HG03097 (cell line): ENCODE results near the gene GNRH2.
"Not testable (repeated sequence)": the region's sequence is repeated elsewhere in the genome, so short reads cannot be mapped to it uniquely, and the experiment has no call there.

Experiments
- ATAC-seq: cut with Tn5 transposase; IDR thresholded peaks from one replicate; pipeline ENCODE4 v1.9.1; 2021; ENCODE audit not compliant: unreplicated experiment, low FRiP score

GNRH2 gene, protein sequence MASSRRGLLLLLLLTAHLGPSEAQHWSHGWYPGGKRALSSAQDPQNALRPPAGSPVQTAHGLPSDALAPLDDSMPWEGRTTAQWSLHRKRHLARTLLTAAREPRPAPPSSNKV

GRCh38 chr20:3043322-3043721 is at the start of gene GNRH2:
GNRH2 (plus strand) TSS chr20:3043622; CDS start chr20:3044415, 793 bp downstream.
- no peak for ATAC-seq

GRCh38 chr20:2995796-2996195 is 47.6 kb upstream of the GNRH2 start:
- no peak for ATAC-seq

GRCh38 chr20:2998728-2999127 is 44.7 kb upstream of the GNRH2 start:
- no peak for ATAC-seq

DNA sequence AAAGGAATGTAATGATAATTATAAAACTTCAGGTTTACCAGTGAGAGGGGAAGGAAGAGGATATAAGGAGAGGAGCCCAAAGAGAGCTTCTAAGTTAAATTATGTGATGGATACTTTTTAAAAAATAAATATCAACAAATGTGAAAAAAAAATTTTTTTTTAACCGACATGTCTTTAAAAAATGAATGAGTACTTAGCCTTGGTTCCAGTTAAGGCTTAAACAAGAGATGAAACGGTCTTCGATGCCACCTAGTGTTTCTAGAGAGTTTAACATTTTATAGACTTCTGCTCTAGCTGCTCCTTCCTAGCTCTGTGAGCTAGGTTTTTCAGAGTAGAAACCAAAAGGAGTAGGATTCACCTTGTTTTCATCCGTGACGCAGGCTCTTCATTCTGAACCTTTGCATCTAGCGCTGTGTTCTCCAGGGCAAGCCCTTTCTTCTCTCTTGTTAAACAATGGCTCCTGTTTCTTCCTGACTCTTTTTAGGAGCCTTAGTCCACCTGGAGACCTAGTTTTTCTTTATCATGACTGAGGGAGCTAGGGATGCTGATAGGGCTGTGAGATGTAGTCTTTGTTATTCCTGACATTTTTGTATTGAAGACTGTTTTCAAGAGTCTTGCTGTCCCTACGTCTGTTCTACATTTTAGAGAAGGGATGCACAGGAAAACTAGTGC is 42.4 kb upstream of the GNRH2 start:
- no peak for ATAC-seq

DNA sequence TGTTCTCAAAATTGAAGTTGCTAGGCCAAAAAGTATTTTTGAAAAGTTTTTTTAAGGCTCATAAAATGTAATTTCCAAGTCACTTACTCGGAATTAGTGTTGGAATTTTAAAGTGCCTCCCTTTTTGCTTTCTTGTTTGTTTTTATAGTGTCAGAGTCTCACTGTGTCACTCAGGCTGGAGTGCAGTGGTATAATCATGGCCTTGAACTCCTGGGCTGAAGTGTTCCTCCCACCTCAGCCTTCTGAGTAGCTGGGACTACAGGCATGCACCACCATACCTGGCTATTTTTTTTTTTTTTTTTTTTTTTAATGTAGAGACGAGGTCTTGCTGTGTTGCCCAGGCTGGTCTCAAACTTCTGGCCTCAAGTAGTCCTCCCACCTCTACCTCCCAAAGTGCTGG is 40.0 kb upstream of the GNRH2 start:
- no peak for ATAC-seq

DNA sequence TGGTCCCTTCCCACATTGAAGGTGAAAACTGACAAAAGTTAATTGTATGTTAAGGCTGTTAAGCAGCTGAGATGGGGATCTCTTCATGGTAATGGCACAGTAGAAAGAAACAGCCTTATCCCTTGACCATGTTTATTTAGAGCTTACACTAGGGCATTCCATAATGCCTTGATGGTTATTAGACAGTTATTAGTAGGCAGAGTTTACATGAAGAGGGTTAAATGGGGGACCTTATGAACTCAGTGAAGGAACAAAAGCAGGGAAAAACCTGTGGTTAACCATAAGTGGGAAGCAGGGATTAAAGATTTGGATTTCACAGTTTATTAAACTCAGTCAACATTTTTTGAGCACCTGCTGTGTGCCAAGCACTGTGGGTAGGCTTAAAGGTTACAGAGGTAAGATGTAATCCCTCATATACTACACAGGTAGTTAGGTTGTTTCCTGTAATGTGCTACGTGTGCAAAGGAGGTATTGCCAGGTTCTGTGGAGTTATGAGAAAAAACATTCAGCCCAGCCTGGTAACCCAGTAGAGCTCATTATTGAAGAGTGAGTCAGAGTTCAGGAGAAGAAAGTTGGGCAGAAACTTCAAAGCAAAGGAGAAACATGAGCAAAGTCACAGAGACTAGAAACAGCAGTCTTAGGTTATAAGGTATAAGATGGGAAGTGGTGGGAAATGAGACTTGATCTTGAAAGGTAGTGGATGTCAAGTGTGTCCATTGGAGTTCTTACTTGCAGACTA is 32.3 kb upstream of the GNRH2 start:
- no peak for ATAC-seq

GRCh38 chr20:3011752-3012151 is 31.7 kb upstream of the GNRH2 start:
- no peak for ATAC-seq

DNA sequence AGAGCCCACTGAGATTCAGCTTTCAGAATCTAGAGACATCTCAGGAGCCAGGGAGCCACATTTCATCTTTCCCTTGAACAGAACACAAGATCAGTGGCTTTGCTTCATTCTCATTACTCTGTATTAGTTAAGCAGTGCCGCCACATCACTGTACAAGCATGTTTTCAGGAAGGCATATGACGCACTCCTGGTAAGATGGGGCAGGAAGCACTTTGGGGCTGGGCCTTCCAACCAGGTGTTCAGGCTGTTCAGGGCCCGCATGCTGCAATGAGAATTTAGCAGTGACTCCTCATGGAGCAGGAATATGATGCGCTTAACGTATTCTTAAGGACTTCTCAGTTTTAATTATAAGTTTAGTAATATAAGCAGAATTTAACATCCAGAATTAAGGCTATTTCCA is 29.7 kb upstream of the GNRH2 start:
- no peak for ATAC-seq

DNA sequence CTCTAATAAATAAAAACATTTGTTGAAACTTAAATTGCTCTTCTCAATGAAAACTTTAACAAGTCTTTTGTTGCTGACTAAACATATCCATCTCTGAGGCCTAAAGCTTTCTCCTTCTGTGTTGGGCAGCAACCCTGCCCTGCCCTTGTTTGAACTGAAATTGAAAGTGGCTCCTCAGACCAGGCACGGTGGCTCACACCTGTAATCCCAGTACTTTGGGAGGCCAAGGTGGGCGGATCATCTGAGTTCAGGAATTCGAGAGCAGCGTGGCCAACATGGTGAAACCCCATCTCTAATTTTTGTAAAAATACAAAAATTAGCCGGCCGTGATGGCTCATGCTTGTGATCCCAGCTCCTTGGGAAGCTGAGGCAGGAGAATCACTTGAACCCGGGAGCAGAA is 29.2 kb upstream of the GNRH2 start:
- ATAC-seq = no peak

GRCh38 chr20:3014662-3015061 is 28.8 kb upstream of the GNRH2 start:
- no peak for ATAC-seq

DNA sequence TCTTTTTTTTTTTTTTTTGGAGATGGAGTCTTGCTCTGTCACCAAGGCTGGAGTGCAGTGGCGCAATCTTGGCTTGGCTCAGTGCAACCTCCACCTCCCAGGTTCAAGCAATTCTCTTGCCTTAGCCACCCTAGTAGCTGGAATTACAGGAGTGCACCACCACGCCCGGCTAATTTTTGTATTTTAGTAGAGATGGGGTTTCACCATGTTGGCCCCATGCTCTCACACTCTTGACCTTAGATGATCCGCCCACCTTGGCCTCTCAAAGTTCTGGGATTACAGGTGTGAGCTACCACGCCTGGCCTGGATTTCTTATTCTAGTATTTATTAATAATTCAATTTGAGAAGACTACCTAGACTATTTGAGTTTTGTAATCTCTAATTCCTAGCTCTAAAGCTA is 28.1 kb upstream of the GNRH2 start:
- not testable (repeated sequence) for ATAC-seq

DNA sequence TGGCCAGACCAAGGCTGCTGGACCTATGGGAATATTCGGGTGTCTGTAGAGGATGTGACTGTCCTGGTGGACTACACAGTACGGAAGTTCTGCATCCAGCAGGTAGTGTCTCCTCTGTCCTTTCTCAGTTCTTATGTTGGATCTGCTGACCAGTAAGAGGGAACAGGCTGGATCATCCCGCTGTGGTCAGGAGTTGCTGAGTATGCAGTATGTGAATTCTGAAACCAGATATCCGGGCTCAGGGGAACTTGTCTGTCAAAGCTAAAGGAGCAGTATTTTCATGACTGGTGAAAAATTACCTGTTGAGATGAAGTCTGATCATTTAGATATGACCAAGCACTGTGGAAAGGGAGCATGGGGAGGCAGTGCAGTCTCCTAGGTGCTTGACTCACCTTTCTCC is 22.1 kb upstream of the GNRH2 start:
- no peak for ATAC-seq

- ATAC-seq = no peak
These were observed 21.6 kb upstream of the GNRH2 start for GRCh38 chr20:3021777-3022176.

- not testable (repeated sequence) for ATAC-seq
These were observed 20.6 kb upstream of the GNRH2 start for GRCh38 chr20:3022559-3023490.

GRCh38 chr20:3027987-3028386 is 15.4 kb upstream of the GNRH2 start:
- no peak for ATAC-seq

DNA sequence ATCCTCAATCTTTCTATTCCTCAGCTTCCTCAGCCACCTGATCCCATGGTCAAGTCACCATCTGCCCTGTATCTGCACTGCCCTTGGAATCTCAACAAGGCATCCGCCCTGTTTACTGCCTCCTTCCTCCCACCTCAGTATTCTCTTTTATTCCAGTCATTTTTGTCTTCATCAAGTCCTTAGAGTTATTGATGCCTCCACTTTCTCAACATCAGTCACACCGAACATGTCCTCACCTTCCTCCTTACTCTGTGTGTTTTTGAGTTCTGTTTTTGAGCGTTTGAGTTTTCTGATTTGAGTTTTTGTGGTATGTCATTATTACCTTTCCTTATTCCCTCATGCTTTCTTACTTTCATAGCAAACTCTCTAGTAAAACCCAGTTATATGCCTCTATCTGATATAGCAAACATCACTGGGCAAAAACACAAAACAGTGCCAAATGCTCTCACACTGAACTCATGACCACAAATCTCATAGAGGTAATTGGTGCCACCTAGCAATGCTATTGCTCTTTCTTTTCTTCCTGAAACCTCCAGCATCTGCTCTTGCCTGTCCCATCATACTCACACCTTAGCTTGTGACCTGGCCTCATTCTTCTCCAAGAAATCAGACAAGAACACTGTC is 11.8 kb upstream of the GNRH2 start:
- no peak for ATAC-seq

DNA sequence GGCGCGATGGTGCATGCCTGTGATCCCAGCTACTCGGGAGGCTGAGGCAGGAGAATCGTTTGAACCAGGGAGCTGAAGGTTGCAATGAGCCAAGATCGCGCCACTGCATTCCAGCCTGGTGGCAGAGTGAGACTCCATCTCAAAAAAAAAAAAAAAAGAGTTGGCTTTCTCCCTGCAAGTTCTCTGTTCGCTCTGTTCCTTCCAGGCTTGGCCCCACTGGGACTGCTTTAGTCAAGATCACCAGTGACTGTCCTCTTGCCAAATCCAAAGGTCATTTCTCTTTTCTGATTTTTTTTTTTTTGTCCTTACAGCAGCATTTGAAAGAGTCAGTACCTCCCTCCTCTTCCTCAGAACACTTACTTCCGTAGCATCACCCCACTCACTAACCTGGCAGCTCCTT is 10.8 kb upstream of the GNRH2 start:
- ATAC-seq = no peak

DNA sequence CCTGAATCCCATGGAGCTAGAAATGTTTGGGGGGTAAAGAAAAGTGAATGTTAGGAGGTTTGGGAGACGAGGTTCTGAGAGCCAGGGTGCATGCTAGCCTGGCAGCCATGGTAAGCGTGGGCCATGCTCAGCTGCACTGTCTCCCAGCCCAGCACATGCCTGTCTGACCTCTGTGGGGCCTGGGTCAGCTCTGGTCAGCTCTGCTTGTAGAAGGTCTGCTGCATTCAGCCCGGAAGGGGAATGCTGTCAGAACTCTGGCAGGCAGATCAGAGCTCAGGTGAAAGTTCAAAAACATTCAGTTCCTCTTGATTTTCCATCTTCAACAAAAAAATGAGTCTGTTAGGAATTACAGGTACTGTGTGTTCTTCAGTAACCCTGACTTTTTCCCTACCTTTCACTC is 5.8 kb upstream of the GNRH2 start:
- ATAC-seq = no peak

GRCh38 chr20:3038454-3038853 is 5.0 kb upstream of the GNRH2 start:
- no peak for ATAC-seq

DNA sequence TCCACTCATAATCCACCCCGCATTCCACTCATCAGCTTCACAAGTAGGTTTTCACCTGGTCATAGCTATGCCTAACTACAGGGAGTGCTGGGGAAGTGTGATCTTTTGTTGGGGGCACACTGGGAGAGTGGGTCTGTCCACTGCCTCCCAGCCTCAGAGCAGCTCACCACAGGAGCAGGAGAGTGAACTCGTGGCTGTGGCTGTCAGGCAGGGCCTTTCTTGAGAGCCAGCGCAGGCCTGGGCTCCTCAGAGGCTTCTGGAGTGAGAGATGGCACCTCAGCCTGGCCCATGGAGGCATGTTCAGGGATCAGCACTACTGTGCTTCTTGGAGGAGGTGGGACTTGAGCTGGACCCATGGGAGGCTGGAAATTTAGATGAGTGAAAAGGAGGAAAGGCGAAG is 4.0 kb upstream of the GNRH2 start:
- no peak for ATAC-seq

GRCh38 chr20:3040086-3040485 is 3.3 kb upstream of the GNRH2 start:
- ATAC-seq = no peak
